HG03025 (cell line): Measurements from ENCODE around the gene TCF23.
"Not testable (repeated sequence)": the region's sequence is repeated elsewhere in the genome, so short reads cannot be mapped to it uniquely, and the experiment has no call there.

ENCODE experiments used
- ATAC-seq: cut with Tn5 transposase; IDR thresholded peaks from one replicate; pipeline ENCODE4 v1.9.1; 2021; ENCODE audit warnings: mild to moderate bottlenecking, moderate library complexity; ENCODE audit not compliant: unreplicated experiment, low FRiP score

The TCF23 gene

GRCh38 chr2:27148801-27149439 is at the start of gene TCF23:
Gene TCF23, plus strand, starts transcription at chr2:27149004. Its CDS starts 130 bp downstream, at chr2:27149134.
- ATAC-seq: no peak

- ATAC-seq: no peak
These were observed 49.4 kb upstream of the TCF23 start for GRCh38 chr2:27099334-27099955.

GRCh38 chr2:27100036-27100435 is 48.8 kb upstream of the TCF23 start:
- ATAC-seq: no peak

GRCh38 chr2:27102329-27102728 is 46.5 kb upstream of the TCF23 start:
- no peak for ATAC-seq

GRCh38 chr2:27105981-27106380 is 42.8 kb upstream of the TCF23 start:
- no peak for ATAC-seq

- ATAC-seq: no peak
These were observed 40.6 kb upstream of the TCF23 start for GRCh38 chr2:27108221-27108620.

GRCh38 chr2:27109083-27109482 is 39.7 kb upstream of the TCF23 start:
- no peak for ATAC-seq

- not testable (repeated sequence) for ATAC-seq
These were observed 38.0 kb upstream of the TCF23 start for GRCh38 chr2:27110603-27111352.

GRCh38 chr2:27111392-27112078 is 37.3 kb upstream of the TCF23 start:
- ATAC-seq: not testable (repeated sequence)

GRCh38 chr2:27115519-27115918 is 33.3 kb upstream of the TCF23 start:
- no peak for ATAC-seq

- no peak for ATAC-seq
These were observed 30.7 kb upstream of the TCF23 start for GRCh38 chr2:27117995-27118524.

GRCh38 chr2:27118525-27119329 is 30.1 kb upstream of the TCF23 start, which contains the start of gene CGREF1:
Gene CGREF1, minus strand, starts transcription at chr2:27119128. Its CDS starts 14,762 bp downstream, at chr2:27104366.
- no peak for ATAC-seq

- ATAC-seq: not testable (repeated sequence)
These were observed 29.5 kb upstream of the TCF23 start for GRCh38 chr2:27119330-27119670.

GRCh38 chr2:27121906-27122305 is 26.9 kb upstream of the TCF23 start:
- ATAC-seq: no peak

- no peak for ATAC-seq
These were observed 26.0 kb upstream of the TCF23 start for GRCh38 chr2:27122791-27123190.

GRCh38 chr2:27123302-27124150 is 25.3 kb upstream of the TCF23 start, which contains the start of gene ABHD1:
Gene ABHD1, plus strand, starts transcription at chr2:27123815. Its CDS starts 134 bp downstream, at chr2:27123949.
- ATAC-seq: no peak

- ATAC-seq: no peak
These were observed 23.7 kb upstream of the TCF23 start for GRCh38 chr2:27125104-27125503.

GRCh38 chr2:27126252-27126710 is 22.5 kb upstream of the TCF23 start:
- ATAC-seq: no peak
